PFSK-1 (cell line): ENCODE measurements around the gene CACNA1B.

ENCODE experiments used
- FOXP2 ChIP-seq: optimal IDR thresholded peaks from 2 replicates; pipeline ENCODE3; 2011; ENCODE audit warnings: borderline replicate concordance, control low read depth, inconsistent platforms; ENCODE audit not compliant: insufficient read depth; ENCODE audit errors: extremely low read length, extremely low read depth
- POLR2AphosphoS5 ChIP-seq: IDR thresholded peaks from 2 replicates; pipeline ENCODE4 v1.6.1; 2012; ENCODE audit warnings: low read depth, mild to moderate bottlenecking, control low read depth, low read length, moderate library complexity
- SIN3A ChIP-seq: IDR thresholded peaks from 2 replicates; pipeline ENCODE4 v1.6.1; 2012; ENCODE audit warnings: mild to moderate bottlenecking, low read length, moderate library complexity, borderline replicate concordance; ENCODE audit not compliant: insufficient read depth
- TAF1 ChIP-seq: IDR thresholded peaks from 2 replicates; pipeline ENCODE4 v1.6.1; 2012; ENCODE audit warnings: low read length, control low read depth, borderline replicate concordance; ENCODE audit not compliant: insufficient read depth
- TF ChIP-seq, protein P1 (sequence below), 2 experiments: IDR thresholded peaks; 2 replicates each; pipeline versions ENCODE4 v1.6.1 to v1.8.0; 2011 to 2012; ENCODE audit warnings: low read depth in 2 of 2, low read length in 2 of 2, control low read depth in 1 of 2, inconsistent platforms in 1 of 2, mild to moderate bottlenecking in 1 of 2, moderate library complexity in 1 of 2; ENCODE audit not compliant: insufficient read depth in 1 of 2

DNA sequence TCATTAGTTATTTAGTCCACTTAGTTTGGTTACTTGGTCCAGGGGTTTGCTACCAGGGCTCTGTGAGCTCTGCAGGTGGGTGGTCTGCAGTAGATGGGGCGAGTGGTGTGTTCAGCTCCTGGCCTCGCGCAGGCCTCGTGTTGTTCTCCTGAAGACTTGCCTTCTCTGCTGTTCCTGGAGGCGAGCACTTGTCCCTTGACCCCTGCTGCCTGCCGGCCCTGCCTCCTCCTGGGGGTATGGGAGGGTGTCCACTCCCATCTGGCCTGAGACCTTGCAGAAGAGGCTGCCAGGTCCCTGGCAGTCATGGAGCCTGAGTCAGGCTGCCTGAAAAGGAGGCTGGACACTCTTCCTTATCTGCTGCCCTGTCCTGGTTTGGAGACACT, 137.0 kb downstream of the CACNA1B start:
- TF ChIP-seq, protein P1, sequence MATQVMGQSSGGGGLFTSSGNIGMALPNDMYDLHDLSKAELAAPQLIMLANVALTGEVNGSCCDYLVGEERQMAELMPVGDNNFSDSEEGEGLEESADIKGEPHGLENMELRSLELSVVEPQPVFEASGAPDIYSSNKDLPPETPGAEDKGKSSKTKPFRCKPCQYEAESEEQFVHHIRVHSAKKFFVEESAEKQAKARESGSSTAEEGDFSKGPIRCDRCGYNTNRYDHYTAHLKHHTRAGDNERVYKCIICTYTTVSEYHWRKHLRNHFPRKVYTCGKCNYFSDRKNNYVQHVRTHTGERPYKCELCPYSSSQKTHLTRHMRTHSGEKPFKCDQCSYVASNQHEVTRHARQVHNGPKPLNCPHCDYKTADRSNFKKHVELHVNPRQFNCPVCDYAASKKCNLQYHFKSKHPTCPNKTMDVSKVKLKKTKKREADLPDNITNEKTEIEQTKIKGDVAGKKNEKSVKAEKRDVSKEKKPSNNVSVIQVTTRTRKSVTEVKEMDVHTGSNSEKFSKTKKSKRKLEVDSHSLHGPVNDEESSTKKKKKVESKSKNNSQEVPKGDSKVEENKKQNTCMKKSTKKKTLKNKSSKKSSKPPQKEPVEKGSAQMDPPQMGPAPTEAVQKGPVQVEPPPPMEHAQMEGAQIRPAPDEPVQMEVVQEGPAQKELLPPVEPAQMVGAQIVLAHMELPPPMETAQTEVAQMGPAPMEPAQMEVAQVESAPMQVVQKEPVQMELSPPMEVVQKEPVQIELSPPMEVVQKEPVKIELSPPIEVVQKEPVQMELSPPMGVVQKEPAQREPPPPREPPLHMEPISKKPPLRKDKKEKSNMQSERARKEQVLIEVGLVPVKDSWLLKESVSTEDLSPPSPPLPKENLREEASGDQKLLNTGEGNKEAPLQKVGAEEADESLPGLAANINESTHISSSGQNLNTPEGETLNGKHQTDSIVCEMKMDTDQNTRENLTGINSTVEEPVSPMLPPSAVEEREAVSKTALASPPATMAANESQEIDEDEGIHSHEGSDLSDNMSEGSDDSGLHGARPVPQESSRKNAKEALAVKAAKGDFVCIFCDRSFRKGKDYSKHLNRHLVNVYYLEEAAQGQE (IDR thresholded peaks at IDR 0.05; ENCODE audit: insufficient read depth in 1 of 2, low read depth in 2 of 2, low read length in 2 of 2): no peak
- no peak for TF ChIP-seq TAF1
- TF ChIP-seq POLR2AphosphoS5: no peak
- no peak for TF ChIP-seq SIN3A
- TF ChIP-seq FOXP2: no peak
